Stimulated activated CD4-positive, alpha-beta T cell treated with anti-CD3 and anti-CD28 coated beads, Interleukin-4, amount 100 ng/mL, for 48 hours (primary cell): ENCODE measurements around the gene IER2.
A peak's percentile ranks its signal among the peaks of the same experiment; 100 is the strongest.

Experiments
- DNase-seq, 2 donors: peaks; one replicate each; pipeline ENCODE4 v3.0.0-alpha.2; 2020; ENCODE audit warnings: low read depth in 2 of 2

Gene IER2, protein sequence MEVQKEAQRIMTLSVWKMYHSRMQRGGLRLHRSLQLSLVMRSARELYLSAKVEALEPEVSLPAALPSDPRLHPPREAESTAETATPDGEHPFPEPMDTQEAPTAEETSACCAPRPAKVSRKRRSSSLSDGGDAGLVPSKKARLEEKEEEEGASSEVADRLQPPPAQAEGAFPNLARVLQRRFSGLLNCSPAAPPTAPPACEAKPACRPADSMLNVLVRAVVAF

DNA sequence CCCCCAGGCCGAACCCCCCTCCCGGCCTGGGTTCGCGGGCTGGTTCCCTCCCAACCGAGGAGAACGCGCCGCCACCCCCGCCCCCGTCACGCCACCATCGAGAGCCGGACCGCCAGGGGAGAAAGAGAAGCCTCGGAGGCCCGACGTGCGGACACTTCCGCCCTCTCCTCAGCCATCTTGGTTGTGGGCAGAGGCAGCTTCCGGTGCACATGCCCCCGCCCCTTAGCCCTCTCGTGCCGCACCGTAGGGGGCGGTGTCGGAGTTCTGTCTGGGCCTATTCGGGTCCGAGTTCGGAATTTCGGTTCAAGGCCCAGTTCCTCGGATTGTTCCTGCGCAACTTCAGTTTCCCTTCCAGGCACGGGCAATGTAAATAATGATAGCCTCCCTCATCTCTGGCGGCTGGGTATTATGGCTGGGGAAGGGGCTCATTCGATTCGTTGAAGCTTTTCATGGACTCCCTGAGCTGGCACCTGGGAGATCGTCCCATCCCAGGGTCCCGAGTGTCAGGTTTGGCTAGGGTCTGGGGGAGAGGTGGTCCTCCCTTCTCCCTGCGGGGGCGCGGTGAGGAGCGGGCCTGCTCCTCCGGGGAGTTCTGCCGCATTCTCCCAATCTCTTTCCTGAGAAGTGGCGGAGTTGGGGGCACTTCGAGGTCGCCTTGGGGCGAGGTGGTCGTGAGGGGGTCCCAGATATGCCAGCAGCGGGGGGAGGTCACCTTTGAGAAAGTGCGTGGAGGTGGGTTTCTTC is at the start of gene IER2, which contains the start of gene STX10:
IER2 (plus strand) TSS at position 225 of the 744 bp plus-strand sequence. CDS start 2,776 bp downstream, outside the sequence.
STX10 (minus strand) TSS at position 189 of the 744 bp plus-strand sequence. CDS start 202 bp downstream, outside the sequence.
- peak; percentile 83 to 92 for DNase-seq

DNA sequence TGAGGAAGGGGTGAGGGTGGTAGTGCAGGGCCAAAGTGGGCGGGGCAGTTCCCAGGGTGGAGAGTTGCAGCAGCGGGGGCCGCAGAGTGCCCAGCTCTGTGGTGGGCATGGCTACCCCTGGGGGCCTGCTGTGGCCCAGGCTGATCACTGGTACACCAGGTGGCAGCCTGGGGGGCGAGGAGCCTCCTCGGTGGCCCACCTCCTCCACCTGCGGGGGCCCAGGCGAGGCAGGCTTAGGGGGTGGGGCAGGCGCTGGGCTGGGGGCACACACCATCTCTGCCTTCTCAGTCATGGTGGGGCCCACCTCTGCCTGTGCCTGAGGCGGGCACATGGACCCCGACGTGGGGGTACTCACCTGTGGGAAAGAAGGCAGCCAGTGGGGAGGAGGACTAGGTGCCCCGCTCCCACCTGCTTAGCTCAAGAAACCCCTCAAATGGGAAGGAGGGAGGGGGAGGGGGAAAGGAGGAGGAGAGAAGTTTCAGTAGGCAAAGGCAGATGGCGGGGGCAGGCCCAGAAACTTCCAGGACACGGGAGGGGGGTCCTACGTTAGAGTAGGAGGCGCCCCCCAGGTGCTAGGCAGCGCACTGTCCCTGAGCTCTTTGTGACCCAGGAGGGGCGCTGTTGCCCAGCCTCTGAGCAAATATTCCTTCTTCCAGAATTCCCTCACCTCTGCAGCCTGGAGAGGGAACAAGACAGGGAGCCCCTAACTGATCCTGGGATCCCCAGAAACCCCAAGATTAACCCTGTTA is 49.2 kb upstream of the IER2 start:
- DNase-seq: no peak

DNA sequence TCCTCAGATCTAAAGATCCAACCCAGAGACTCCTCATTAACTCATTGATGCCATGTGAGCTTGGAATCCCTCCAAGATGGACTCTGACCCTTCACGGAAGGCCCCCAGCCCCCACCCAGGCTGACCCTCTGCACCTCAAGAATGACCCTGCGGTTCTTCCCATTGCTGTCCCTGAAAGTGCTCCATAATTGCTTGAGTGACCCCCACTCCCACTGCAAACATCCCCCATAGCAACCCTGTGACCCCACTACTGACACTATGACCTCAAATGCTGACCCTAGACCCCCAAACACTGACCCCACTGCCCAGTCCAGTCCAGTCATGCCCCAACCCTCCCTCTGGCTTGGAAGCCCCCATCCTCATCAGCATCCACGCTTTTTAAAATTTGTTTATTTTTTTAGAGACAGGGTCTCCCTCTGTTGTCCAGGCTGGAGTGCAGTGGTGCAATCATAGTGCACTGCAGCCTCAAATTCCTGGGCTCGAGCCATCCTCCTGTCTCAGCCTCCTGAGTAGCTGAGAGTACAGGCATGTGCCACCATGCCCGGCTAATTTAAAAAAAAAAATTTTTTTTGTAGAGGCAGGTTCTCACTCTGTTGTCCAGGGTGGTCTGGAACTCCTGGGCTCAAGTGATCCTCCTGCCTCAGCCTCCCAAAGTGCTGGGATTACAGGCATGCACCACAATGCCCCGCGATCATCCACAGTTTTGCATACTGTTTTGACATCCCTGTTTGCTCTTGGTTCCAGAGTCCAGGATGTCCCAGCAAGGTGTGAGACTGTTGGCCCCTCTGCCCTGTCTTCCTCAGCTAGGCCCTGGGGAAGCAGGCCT is 48.4 kb upstream of the IER2 start:
- no peak for DNase-seq

DNA sequence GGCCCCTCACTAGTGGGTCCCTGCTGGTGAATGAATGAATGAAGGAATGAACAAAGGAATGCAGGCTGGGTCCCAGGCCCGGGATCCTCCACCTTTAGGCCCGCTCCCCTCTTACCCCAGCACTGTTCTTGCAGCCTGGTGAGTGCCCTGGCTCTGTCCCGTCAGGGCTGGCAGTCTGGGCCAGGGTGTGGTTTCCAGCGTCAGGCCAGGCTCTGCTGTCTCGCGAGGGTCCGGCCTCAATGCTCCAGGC is 47.9 kb upstream of the IER2 start:
- DNase-seq: no peak

DNA sequence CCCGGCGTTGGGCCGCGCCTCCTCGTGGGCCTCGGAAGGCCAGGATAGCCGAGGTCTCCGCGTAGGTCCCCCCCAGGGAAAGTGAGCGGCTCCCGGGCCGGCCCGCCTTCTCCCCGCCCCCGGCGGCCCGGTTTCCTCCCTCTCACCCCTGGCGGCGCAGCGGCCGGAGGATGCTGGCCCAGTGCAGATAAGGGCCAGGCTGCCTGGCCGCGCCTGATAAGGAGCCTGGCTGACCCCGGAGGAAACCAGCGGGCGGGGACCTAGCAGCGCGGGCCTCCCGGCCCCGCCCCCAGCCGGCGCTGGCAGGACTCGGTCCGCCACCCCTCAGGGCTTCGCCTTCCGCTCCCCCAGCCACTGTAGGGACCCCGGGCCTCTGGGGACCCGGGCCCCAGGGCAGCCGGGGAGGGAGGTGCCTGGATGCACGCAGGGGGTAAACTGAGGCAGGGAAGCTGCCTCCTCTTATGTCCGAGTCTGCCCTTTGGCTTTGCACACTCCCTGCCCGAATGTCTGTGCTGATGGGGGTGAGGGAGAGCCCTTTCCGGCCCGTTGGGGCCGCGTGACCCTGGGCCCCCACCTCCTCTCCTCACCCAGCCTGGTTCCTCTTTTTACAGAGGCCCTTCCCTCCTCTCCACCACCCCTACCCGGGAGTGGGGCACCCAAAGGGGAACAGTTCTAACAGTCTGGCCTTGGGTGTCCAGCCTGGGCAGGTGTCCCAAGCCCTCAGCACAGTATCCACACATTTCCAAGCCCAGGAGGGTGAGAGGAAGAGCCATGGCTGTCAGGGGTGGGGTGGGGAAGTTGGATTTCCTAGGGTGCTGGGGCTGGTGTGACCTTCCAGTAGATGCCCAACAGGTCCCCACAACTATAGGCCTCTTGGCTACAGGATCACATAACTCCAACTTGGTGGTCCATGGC is 47.3 kb upstream of the IER2 start, which contains the start of gene LYL1:
LYL1 (minus strand) TSS at position 193 of the 915 bp plus-strand sequence. CDS start 1,687 bp downstream, outside the sequence.
- no peak for DNase-seq

DNA sequence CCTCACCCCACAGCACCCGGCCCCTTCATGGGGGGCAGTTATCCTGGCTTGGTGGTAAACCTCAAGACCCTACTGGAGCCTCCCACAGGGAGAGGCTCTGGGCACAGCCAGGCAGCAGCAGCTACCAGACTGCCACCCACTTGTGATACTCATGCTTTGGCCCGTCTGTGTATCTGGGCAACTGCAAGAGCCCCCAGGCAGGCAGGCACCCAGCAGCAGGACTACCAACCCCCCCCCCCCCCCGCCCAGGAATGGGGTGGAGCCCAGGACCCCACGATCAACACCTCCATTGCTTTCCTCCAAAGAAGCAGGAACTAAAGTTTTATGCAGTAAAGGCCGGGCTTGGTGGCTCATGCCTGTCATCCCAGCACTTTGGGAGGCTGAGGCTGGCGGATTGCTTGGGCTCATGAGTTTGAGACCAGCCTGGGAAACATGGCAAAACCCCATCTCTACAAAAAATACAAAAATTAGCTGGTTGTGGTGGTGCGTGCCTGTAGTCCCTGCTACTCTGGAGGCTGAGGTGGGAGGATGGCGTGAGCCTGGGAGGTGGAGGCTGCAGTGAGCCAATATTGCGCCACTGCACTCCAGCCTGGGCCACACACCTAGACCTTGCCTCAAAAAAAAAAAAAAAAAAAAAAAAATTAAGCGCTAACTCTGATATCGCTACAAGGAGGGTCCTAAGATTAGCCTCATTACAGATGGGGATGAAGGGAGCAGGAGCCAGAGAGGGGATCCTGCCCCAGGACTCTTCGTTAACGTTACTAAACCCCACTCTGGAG is 46.4 kb upstream of the IER2 start:
- no peak for DNase-seq

DNA sequence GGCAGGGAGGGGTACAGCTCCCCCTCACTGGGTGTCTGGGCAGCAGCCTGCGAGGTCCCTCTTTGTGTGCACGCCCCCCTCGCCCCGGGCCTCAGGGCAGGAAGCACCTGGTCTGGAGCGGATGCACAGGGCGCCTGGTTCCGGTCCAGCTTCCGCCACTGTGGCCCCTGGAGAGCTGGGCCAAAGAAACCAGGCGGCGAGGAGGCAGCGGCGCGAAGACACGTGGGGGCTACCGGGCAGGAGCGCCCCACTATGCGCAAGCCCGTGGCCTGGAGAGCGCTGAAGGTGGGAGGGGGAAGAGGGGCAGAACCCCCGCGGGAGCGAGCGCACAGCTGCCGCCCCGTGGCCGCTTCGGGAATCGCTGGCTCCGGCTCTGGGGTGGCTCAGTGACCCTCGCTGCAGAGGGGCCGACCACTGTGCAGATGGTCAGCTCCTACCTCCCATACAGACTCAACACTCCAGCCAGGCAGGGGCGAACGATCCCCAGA is 45.8 kb upstream of the IER2 start:
- DNase-seq: peak; percentile 58 to 69

DNA sequence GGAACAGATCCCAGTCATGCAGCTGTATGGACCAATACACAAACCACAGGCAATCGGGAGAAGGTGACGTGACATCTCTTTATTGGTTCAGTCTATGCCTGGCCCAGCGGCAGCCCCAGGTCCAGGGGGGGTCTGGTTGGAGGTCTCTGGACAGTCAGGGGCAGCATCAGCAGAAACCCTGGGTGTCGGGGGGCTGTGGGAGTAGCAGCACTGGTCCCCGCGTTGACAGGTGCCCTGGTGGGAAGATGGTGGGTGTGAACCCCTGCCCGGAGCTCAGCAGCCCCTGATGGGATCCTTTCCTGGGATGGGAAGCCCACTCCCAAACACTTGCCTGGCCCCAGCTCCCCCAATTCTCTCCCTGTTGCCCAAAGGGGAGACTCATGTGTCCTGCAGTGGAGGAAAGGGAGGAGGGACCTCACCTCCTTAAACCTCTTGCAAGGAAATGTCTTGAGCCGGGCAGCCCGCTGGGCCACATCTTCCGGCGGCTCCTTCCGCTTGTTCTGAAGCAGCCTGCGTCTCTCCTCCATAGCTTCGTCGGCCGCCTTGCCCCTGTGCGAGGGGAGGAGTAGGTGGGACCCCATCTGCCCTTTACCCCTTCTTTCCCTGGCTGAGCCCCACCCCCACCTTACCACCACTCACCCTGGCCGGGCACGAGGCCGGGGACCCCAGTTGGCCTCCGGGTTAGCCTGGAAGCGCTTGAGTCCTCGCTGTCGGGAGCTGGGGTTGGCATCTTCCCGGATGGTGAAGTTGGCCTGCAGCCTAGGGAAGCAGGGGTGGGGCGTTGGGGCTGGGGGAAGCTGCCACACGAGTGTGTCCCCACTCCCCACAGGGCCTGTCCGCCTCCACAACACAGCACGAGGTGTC is 45.1 kb upstream of the IER2 start:
- no peak for DNase-seq

DNA sequence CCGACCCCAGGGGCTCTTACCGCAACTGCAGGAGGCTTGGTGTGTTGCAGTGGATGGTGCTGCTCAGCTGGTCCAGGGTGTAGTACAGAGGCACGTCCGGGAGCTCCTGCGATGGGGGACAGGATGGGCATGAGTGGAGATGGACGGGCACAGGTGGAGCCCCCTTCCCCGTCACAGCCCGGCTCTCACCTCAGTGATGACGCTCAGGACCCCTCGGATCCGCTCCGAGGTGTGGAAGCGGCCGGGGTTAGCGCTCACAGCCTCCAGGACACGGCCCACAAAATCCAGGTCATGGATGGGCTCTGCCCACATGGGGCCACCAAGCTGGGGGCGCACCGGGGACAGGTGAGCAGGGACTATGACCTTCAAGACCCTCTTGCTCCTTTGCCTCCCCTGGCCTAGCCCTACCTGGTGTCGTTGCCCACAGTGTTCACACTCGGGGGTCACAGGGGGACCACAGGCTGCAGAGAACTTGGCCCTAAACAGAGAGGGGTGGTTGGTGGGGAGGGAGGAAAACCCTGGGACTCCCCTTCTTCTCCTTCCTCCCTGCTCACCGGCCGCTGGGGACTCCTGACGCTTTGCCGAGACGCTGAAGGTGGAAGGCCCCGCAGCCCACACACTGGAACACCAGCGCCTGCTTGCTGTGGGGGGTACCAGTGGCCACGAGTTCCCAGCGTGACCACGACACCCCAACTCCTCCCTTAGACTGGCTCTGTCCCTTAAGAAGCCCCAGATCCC is 40.7 kb upstream of the IER2 start:
- no peak for DNase-seq

DNA sequence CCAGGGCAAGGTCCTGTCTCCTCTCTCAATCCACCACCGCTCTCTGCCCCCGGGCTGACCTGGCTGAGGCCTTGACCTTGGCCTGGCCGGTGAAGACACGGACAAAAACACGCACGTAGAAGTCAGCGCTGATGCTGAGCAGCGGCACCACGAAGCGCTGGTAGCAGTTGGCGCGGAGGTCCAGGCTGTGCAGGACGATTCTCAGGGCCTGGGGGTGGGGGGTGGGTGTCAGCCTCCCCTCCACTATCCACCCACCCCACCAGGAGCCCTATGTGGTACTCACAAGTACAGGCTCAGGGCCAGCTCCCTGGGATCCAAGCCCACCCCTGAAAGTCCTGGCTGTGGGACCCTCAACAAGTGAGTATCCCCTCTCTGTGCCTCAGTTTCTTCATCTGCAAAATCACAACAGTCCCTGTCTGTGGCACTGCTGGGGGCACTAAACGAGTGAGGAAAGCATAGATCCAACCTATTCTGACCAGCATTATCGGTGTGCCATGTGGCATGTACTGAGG is 40.1 kb upstream of the IER2 start:
- DNase-seq: no peak

DNA sequence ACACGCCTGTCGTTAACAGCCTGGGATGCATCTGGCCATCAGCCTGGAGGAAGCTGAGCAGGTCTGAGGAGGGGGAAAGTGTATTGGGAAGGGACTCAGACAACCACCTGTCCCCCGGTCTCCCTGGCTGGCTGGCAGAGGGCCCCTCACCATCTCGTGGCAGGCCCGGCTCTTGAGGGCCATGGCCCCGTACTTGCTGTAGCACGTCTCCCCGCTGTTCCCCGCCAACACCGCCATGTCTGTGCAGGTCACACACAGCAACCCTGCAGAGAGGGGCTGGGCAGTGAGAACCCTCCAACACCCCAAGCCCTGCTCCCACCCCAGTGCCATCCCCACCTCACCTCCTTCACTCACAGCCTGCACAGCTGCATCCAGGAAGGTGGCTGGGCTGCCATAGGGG is 37.7 kb upstream of the IER2 start:
- no peak for DNase-seq

DNA sequence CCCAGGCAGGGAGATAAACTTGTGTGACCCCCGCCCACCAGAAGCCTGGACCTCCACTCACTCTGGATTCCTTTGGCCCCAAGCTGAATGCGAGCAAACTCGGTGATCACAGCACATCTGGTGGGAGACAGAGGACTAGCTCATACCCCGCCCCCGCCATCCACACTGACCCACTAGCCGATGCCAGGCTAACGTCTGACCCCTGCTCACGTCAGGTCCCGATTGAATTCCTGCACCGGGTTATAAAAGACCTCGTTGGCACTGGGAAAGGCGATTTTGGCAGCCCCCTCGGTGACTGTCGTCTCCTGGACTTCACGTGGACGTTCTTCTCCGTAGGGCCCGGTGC is 34.3 kb upstream of the IER2 start:
- no peak for DNase-seq

DNA sequence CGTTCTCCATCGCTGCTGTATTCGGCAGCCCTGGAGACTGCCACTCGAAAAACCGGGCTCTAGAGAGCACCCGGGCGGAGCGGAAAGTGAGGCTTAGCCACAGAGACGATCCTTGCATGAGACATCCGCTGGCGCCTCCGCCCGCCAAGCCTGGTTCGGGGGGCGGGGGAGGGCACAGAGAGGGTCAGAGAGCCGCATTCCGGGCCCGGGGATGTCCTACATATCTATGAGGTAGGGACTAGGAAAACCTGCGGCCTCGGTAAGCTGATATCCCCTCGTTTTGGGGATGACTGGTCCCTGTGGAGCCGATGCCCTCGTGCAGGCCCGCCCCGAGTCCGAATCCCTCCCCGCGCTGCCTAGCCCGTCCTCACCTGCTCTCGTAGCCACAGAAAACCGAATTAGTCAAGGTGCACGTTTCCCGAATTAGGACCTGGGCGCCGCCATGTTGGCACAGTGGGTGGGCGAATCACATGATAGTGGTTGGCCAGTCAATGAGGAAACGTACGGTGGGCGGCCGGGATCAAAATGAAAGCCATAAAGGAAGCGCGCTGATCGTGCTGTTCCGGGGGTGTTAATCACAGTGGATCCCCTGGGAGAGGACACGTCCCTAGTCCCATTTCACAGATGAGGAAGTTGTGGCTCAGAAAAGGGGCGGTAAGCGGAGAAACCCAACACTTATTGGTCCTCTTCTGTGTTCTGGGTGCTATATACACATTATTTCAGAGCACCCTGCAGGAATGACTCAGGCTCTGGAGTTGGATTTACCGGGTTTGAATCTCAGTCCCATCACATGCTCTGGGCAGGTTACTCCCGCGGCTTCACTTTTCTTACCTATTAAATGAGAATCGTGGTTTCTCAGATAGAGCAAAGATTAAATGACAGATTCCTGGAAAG is 33.7 kb upstream of the IER2 start, which contains the start of gene TRMT1:
TRMT1 (minus strand) TSS at position 459 of the 894 bp plus-strand sequence; CDS start at position 118, 341 bp downstream.
- peak; percentile 90 to 91 for DNase-seq

DNA sequence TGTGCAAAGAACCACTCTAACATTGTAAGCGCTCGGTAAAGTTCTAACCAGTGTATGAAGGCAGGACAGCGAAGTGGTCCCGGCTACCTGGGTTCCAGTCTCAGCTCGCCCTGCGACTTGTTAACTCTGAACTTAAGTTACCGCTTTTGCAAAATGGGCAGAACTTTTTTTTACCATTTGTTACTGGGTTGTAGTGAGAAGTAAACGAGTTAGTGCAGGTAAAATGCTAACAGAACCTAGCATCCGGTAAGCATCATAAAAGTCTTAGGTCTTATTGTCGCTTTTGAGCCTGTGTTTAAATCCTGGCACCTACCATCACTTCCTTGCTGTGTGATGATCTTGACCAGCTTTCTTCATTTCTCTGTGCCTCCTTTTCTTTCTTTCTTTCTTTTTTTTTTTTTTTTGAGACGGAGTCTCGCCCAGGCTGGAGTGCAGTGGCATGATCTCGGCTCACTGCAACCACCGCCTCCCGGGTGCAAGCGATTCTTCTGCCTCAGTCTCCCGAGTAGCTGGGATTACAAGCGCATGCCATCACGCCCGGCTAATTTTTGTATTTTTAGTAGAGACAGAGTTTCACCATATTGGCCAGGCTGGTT is 32.9 kb upstream of the IER2 start:
- no peak for DNase-seq

DNA sequence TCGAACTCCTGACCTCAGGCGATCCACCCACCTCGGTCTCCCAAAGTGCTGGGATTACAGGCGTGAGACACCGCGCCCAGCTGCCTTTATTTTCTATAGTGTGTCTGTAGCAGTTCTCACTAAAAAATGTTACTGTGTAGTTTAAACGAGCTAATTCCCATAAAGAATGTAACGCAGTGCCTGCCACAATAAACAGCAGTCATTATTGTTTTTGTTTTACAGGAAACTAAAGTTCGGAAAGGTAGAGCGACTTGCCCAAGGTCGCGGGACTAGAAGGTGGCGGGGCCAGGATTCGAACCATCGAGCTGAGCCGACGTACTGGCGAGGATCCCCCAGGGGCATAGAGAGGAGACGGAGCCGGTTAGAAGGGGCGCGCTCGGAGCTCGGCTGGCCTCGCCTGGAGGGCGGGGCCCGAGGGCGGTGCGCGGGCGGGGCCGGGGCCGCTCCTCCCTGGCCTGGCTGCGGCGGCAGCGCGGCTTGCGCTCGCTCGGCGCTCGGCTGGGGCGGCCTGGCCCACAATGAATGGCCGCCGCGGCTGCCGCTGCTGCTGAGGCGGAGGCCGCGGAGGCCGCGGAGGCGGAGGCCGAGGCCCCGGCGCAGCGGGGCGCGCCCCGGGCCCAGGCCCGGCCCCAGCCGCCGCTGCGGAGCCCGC is 32.3 kb upstream of the IER2 start, which contains the start of gene NACC1:
NACC1 (plus strand) TSS at position 493 of the 652 bp plus-strand sequence. CDS start 16,944 bp downstream, outside the sequence.
- peak; percentile 86 for DNase-seq
